Left lung (tissue), 10 donors: ENCODE measurements around the gene HIF3A. TPM values are rescaled to one million over a fixed set of nuclear protein-coding genes. Genes with fewer than 3 reads are reported as not detected.
"Not testable (repeated sequence)": the region's sequence is repeated elsewhere in the genome, so short reads cannot be mapped to it uniquely, and the experiment has no call there.

ENCODE experiments used
- ATAC-seq: fragments of 200-7000 bp; cut with Tn5 transposase; one replicate; pipeline ENCODE4 v1.9.1; 2020; ENCODE audit warnings: moderate library complexity
- DNase-seq, 4 donors: peaks; one replicate each; pipeline ENCODE4 v3.0.0-alpha.2; 2013 to 2020
- H3K27ac ChIP-seq, 2 donors: fragments of 200-600 bp; sonication (generic) in 1 of 2; one replicate each; pipeline versions ENCODE4 v1.5.0 to v1.8.0; 2020 to 2021
- H3K27me3 ChIP-seq, 2 donors: fragments of 200-600 bp; sonication (generic) in 1 of 2; one replicate each; pipeline versions ENCODE4 v1.5.0 to v1.8.0; 2020 to 2021
- H3K36me3 ChIP-seq, 2 donors: fragments of 200-600 bp; sonication (generic) in 1 of 2; one replicate each; pipeline versions ENCODE4 v1.5.0 to v1.8.0; 2020 to 2021
- H3K4me1 ChIP-seq, 2 donors: fragments of 200-600 bp; one replicate each; pipeline ENCODE4 v1.8.0; 2021
- H3K4me3 ChIP-seq, 2 donors: fragments of 200-600 bp; sonication (generic) in 1 of 2; one replicate each; pipeline versions ENCODE4 v1.5.0 to v1.8.0; 2020 to 2021; ENCODE audit warnings: mild to moderate bottlenecking in 1 of 2
- H3K9me3 ChIP-seq, 2 donors: fragments of 200-600 bp; sonication (generic) in 1 of 2; one replicate each; pipeline versions ENCODE4 v1.5.0 to v1.8.0; 2020 to 2021
- intact Hi-C, 2 donors: fragments of 100-400 bp; cut with DNase I; formaldehyde crosslinking; loops; one replicate each; pipeline versions ENCODE4 v1.11.2 to v1.14.2; 2022
- polyA plus RNA-seq, 6 donors: library from polyadenylated mRNA; unstranded; fragments of 120-200 nt; gene quantifications; one replicate each; pipeline ENCODE4 v1.2.1, GENCODE V29; 2013; ENCODE audit not compliant: insufficient read length in 6 of 6
- total RNA-seq, 2 donors: library from RNA; stranded (reverse); fragmentation: NEBNext Ultra II Directional; extraction: Animal tissue kit (Norgen Biotek cat#: 25700); gene quantifications; one replicate each; pipeline ENCODE4 v1.2.1, GENCODE V29; 2021
- TF ChIP-seq, protein P1 (sequence below), 2 donors: fragments of 200-600 bp; sonication (generic) in 1 of 2; IDR thresholded peaks; one replicate each; pipeline versions ENCODE4 v1.5.0 to v1.8.0; 2021; ENCODE audit warnings: antibody characterized with exemption in 2 of 2
- donor health status: DM: no; HTN: yes; CAD: no.
- donor health status: DM: no; HTN: no; CAD: no.

Gene HIF3A
- total and polyA plus RNA-seq, 8 donors = 15.9 to 218 (median 173) TPM

DNA sequence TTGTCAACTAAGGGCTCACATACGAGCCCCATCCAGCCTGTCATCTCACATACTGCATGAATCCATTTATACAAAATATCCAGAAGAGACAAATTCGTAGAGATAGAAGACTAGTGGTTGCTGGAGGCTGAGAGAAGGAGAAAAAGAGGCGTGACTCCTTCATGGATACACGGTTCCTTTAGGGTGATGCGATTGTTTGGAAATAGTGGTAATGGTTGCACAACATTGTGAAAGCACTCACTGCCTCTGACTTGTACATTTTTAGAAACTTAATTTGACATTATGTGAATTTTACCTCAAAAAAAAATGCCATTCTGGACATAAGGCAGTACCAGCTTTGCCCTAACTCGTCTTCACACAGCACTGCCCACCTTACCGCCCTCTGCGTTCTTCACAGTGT is 40.0 kb upstream of the HIF3A start:
- ATAC-seq (no peak), DNase-seq (no peak)
- intact Hi-C loops = no loop called here
- TF ChIP-seq, protein P1, sequence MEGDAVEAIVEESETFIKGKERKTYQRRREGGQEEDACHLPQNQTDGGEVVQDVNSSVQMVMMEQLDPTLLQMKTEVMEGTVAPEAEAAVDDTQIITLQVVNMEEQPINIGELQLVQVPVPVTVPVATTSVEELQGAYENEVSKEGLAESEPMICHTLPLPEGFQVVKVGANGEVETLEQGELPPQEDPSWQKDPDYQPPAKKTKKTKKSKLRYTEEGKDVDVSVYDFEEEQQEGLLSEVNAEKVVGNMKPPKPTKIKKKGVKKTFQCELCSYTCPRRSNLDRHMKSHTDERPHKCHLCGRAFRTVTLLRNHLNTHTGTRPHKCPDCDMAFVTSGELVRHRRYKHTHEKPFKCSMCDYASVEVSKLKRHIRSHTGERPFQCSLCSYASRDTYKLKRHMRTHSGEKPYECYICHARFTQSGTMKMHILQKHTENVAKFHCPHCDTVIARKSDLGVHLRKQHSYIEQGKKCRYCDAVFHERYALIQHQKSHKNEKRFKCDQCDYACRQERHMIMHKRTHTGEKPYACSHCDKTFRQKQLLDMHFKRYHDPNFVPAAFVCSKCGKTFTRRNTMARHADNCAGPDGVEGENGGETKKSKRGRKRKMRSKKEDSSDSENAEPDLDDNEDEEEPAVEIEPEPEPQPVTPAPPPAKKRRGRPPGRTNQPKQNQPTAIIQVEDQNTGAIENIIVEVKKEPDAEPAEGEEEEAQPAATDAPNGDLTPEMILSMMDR (IDR thresholded peaks at IDR 0.05) = no peak
- peaks cover 0 to 40% of the 10 kb centered on the region in 2 donors for H3K27me3 ChIP-seq
- H3K4me1 ChIP-seq = no peaks in the 10 kb centered on the region
- H3K36me3 ChIP-seq = no peaks in the 10 kb centered on the region
- H3K9me3 ChIP-seq = no peaks in the 10 kb centered on the region
- no peak overlapping the region for H3K27ac ChIP-seq
- H3K4me3 ChIP-seq = no peak overlapping the region

DNA sequence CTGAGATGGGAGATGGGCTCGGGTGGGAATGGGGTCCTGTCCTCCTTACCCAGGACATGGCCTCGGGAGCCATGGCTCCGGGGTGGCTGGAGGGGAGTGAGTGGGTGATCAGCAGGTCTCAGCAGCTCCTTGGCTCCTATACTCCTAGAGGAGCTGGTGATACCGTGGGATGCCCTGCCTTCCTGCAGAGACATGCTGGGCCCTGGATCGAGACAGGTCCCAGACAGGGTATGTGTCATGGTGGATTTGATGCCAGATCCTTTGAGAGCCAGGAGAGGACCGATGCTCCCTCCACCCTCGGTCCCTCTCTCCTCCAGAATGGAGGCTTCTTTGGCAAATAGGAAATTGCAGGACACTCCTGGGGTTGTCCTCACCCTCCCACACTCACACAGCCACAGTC is 35.3 kb upstream of the HIF3A start:
- intact Hi-C loops = loop anchor here in 1 of 2 donors (5.0 kb wide), 1 partner anchor 229 kb away; no protein-coding TSS in a partner anchor
- H3K36me3 ChIP-seq, H3K4me1 ChIP-seq, ATAC-seq, H3K4me3 ChIP-seq, DNase-seq, H3K27ac ChIP-seq, H3K9me3 ChIP-seq: not testable (repeated sequence)
- peaks cover 0 to 62% of the 10 kb centered on the region in 2 donors for H3K27me3 ChIP-seq

DNA sequence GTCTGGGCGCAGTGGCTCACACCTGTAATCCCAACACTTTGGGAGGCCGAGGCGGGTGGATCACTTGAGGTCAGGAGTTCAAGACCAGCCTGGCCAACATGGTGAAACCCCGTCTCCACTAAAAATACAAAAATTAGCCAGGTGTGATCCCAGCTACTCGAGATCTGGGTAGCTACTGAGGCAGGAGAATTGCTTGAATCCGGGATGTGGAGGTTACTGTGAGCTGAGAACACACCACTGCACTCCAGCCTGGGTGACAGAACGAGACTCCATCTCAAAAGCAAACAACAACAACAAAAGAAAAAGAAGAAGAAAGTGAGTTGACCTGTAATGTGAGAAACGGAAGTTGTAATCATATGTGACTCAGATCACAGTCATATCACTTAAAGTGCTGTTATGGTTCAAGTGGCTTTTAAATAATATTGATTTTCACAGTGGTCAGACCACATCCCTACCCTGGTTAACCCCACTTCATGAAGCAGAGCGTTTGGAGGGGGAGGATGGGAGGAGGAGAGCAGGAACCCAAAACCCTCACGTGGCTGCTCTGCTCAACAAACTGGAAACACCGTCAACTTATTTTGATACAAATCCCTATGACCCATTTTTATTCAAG is 34.1 kb upstream of the HIF3A start:
- not testable (repeated sequence) for H3K4me3 ChIP-seq, H3K36me3 ChIP-seq, H3K27ac ChIP-seq, H3K4me1 ChIP-seq, H3K9me3 ChIP-seq
- DNase-seq = peak in 2 of 4 donors; percentile 30 to 47
- intact Hi-C loops = loop anchor here in 1 of 2 donors (5.0 kb wide), 1 partner anchor 230 kb away; no protein-coding TSS in a partner anchor
- peaks cover 0 to 66% of the 10 kb centered on the region in 2 donors for H3K27me3 ChIP-seq
- ATAC-seq = peak; percentile 73

DNA sequence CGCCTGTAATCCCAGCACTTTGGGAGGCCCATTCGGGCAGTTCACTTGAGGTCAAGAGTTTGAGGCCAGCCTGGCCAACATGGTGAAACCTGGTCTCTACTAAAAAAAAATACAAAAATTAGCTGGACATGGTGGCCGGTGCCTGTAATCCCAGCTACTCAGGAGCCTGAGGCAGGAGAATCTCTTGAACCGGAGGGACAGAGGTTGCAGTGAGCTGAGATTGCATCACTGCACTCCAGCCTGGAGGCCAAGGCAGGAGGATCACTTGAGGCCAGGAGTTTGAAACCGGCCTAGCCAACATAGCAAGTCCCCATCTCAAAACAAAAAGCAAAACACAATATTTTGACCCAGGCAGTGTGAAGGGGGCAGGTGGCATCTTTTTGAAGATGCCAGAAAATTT is 32.0 kb upstream of the HIF3A start:
- intact Hi-C loops = loop anchor here in 1 of 2 donors (5.0 kb wide), 2 partner anchors 188 to 232 kb away; no protein-coding TSS in a partner anchor
- not testable (repeated sequence) for H3K9me3 ChIP-seq, H3K36me3 ChIP-seq, H3K27ac ChIP-seq, DNase-seq, H3K4me3 ChIP-seq, ATAC-seq, H3K4me1 ChIP-seq
- H3K27me3 ChIP-seq = peaks cover 0 to 69% of the 10 kb centered on the region in 2 donors

DNA sequence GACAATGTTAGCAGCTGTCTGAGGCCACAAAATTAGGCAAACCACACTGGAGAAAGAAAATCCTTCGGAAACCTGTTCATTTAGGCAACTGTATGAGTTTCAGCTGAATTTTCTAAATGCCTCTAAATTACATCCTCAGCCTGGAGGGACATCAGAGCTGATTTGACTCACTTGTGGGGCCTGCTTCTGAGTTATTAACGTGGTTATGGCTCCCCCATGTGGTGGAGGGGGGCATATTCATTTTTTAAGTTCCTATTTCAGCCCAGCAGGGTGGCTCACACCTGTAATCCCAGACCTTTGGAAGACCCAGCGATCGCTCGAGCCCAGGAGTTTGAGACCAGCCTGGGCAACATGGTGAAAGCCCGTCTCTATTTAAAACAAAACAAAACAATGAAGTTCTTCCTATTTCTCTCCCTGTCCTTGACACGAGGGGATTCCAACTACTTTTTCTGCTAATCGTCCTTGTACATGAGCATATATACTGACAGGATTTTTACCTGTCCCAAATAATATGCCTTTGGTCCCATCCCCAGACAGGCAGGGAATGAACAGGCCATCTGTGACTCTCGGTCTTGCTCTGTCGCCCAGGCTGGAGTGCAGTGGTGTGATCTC is 31.5 kb upstream of the HIF3A start:
- peak; percentile 93 for ATAC-seq
- no peaks in the 10 kb centered on the region for H3K9me3 ChIP-seq
- peak in 2 of 4 donors; percentile 68 to 86 for DNase-seq
- TF ChIP-seq, protein P1 (IDR thresholded peaks at IDR 0.05) = peak; percentile 81 to 83
- no peaks in the 10 kb centered on the region for H3K36me3 ChIP-seq
- intact Hi-C loops = loop anchor here in 1 of 2 donors (5.0 kb wide), 1 partner anchor 188 kb away; no protein-coding TSS in a partner anchor
- peaks cover 0 to 69% of the 10 kb centered on the region in 2 donors for H3K27me3 ChIP-seq
- H3K4me1 ChIP-seq = peaks cover 0 to 4% of the 10 kb centered on the region in 2 donors
- no peak overlapping the region for H3K27ac ChIP-seq
- no peak overlapping the region for H3K4me3 ChIP-seq

DNA sequence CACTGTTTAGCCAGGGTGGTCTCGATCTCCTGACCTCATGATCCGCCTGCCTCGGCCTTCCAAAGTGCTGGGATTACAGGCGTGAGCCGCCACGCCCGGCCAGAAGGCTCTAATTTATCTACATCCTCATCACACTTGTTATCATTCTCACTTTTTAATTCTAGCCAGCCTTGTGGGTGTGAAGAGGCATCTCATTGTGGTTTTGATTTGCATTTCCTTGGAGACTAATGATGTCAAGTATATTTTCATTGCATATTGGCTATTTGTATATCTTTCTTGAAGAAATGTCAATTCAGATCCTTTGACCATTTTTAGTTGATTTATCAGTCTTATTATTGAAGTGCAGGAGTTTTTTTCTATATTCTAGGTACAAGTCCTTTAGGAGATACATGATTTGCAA is 27.7 kb upstream of the HIF3A start:
- intact Hi-C loops = loop anchor here in 1 of 2 donors (5.0 kb wide), 1 partner anchor 192 kb away; no protein-coding TSS in a partner anchor
- no peak overlapping the region for H3K4me3 ChIP-seq
- H3K9me3 ChIP-seq = no peaks in the 10 kb centered on the region
- H3K27ac ChIP-seq = no peak overlapping the region
- no peaks in the 10 kb centered on the region for H3K36me3 ChIP-seq
- H3K27me3 ChIP-seq = peaks cover 0 to 60% of the 10 kb centered on the region in 2 donors
- no peak for ATAC-seq
- TF ChIP-seq, protein P1 (IDR thresholded peaks at IDR 0.05) = no peak
- no peak for DNase-seq
- H3K4me1 ChIP-seq = no peaks in the 10 kb centered on the region
